T47D (cell line): ENCODE data around the gene PKN1.
A peak's percentile ranks its signal among the peaks of the same experiment; 100 is the strongest.
"Not testable (repeated sequence)": the region's sequence is repeated elsewhere in the genome, so short reads cannot be mapped to it uniquely, and the experiment has no call there.

Experiments used
- DNase-seq, 2 experiments: peaks; one replicate each; pipeline versions ENCODE4 v3.0.0 to v3.0.0-alpha.2; 2011 to 2012; ENCODE audit warnings: low read depth in 1 of 2, low spot score in 1 of 2
- JUND ChIP-seq: IDR thresholded peaks from 2 replicates; pipeline ENCODE4 v1.6.1; 2012; ENCODE audit warnings: low read depth
- in situ Hi-C: cut with HindIII; loops from 2 replicates; pipeline ENCODE4 v1.10.0; 2016; ENCODE audit warnings: low sequenced_read_pairs, low pct_unique_long_range_greater_than_20kb

Gene PKN1

DNA sequence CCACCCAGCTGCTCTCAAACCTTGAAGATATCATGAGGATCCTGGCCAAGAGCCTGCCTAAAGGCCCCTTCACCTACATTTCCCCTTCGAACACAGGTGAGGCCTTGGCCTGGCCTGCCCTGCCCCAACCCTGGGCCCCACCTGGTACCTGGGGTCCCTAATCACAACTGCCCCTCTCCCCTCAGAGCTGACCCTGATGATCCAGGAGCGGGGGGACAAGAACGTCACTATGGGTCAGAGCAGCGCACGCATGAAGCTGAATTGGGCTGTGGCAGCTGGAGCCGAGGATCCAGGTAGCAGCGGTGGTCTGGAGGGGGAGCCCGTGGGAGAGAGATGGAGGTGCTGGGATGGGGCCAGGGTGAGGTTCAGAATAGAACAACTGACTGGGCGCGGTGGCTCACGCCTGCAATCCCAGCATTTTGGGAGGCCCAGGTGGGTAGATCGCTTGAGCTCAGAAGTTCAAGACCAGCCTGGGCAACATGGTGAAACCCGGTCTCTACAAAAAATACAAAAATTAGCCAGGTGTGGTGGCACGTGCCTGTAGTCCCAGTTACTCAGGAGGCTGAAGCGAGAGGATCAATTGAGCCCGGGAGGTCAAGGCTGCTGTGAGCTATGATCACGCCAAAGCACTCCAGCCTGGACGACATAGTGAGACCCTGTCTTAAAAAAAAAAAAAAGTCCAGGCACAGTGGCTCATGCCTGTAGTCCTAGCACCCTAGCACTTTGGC lies 31.5 kb upstream of the PKN1 start:
- in situ Hi-C loops = no loop called here
- DNase-seq = no peak
- TF ChIP-seq JUND = no peak

DNA sequence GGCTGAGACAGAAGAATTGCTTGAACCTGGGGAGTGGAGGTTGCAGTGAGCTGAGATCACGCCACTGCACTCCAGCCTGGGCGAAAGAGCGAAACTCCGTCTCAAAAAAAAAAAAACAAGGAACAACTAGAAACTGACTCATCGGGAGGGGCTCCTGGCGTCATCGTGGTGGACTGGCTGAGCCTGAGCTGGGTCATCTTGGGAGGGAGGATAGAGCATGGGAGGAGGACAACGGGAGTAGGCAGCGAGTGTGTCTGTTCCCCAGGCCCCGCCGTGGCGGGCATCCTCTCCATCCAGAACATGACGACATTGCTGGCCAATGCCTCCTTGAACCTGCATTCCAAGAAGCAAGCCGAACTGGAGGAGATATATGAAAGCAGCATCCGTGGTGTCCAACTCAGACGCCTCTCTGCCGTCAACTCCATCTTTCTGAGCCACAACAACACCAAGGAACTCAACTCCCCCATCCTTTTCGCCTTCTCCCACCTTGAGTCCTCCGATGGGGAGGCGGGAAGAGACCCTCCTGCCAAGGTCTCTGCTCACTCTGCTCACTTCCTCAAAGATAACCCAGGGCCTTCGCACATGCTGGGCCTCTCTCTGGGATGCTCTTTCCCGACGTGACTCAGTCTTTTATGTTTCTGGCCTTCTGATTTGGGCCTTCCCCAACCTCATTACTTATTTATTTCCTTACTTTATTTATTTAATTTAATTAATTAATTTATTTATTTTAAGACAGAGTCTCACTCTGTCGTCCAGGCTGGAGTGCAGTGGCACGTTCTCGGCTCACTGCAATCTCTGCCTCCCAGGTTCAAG lies 30.6 kb upstream of the PKN1 start:
- TF ChIP-seq JUND = no peak
- no peak for DNase-seq
- in situ Hi-C loops = no loop called here

DNA sequence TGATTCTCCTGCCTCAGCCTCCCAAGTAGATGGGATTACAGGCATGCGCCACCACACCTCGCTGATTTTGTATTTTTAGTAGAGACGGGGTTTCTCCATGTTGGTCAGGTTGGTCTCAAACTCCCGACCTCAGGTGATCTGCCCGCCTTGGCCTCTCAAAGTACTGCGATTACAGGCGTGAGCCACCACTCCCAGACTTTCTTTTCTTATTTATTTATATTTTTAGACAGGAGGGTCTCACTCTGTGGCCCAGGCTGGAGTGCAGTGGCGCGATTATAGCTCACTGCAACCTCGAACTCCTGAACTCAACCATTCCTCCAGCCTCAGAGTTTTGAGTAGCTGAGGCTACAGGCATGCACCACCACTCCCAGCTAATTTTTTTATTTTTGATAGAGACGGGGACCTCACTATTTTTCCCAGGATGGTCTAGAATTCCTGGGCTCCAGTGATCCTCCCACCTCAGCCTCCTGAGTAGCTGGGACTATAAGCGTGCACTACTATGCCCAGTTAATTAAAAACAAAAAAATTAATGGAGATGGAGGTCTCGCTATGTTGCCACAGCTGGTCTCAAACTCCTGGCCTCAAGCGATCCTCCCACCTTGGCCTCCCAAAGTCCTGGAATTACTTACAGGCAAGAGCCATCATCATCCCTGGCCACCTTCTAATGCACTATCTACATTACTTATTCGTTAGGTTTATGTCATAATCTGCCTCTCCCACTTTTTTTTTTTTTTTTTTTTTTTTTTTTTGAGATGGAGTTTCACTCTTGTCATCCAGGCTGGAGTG lies 29.8 kb upstream of the PKN1 start:
- in situ Hi-C loops, DNase-seq: not testable (repeated sequence)

DNA sequence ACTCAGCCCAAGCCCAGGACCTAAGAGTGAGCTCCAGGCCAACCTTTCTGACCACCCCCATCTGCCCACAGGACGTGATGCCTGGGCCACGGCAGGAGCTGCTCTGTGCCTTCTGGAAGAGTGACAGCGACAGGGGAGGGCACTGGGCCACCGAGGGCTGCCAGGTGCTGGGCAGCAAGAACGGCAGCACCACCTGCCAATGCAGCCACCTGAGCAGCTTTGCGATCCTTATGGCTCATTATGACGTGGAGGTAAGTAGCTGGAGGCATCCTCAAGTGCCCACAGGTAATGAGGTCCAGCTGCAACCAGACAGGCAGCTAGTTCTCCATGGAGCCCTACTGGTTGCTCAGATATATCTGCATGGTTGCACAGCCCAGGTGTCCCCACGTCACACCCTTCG lies 28.8 kb upstream of the PKN1 start:
- TF ChIP-seq JUND = no peak
- DNase-seq = no peak
- in situ Hi-C loops = no loop called here

DNA sequence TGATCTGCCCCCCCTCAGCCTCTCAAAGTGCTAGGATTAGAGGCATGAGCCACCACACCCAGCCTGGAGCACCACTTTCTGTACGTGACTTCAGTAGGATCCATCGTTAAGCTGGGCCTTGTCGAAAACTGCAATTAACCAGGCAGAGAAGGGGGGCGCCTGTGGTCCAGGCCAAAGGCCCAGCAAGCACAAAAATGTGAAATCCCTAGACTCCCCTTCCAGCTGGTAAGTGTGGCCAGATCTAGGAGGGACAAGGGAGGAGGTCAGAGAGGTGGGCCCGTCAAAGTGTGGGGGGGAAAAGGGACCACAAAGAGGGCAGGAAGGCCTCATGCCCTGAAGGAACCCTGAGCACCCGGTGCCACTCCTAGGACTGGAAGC lies 27.7 kb upstream of the PKN1 start:
- DNase-seq = no peak
- in situ Hi-C loops = no loop called here

GRCh38 chr19:14405758-14406644 lies 27.1 kb upstream of the PKN1 start:
- in situ Hi-C loops = no loop called here
- DNase-seq = peak; percentile 87 to 96
- TF ChIP-seq JUND = no peak

More for the DNA sequence above, 27.7 kb upstream of the PKN1 start:
- no peak for TF ChIP-seq JUND

GRCh38 chr19:14406645-14407401 lies 26.3 kb upstream of the PKN1 start:
- in situ Hi-C loops = no loop called here
- DNase-seq = peak in 1 of 2 experiments; percentile 52
- TF ChIP-seq JUND = no peak

GRCh38 chr19:14407605-14408484 lies 25.3 kb upstream of the PKN1 start:
- in situ Hi-C loops = no loop called here
- peak in 1 of 2 experiments; percentile 21 for DNase-seq
- TF ChIP-seq JUND = no peak

DNA sequence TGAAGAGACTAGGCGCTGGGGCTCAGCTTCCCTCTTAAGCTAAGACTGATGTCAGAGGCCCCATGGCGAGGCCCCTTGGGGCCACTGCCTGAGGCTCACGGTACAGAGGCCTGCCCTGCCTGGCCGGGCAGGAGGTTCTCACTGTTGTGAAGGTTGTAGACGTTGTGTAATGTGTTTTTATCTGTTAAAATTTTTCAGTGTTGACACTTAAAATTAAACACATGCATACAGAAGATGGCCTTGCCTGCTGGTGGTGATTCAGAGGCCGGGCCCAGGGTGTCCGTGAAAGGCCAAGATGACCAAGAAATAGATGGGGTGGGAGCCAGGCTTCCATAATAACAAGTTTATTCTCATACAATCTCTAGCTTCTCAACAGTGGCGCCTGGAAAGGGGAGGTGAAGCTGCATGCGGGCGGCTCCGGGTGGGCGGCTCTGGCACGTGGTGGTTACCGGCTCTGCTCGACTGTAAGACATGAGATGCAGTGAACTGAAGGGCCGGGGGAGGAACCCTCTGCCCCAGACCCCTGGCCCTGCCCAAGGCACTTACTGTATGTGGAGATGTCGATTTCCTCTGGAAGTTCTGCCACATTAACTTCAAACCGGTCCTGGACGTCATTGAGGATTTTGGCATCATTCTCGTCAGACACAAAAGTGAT lies 24.5 kb upstream of the PKN1 start:
- no peak for TF ChIP-seq JUND
- in situ Hi-C loops = no loop called here
- DNase-seq = no peak

- in situ Hi-C loops = no loop called here
- no peak for TF ChIP-seq JUND
- no peak for DNase-seq
Measured at GRCh38 chr19:14409146-14410023, 23.7 kb upstream of the PKN1 start.
